Measurements from ENCODE around the gene ZFYVE16.
"Not testable (repeated sequence)": the region's sequence is repeated elsewhere in the genome, so short reads cannot be mapped to it uniquely, and the experiment has no call there.

ZFYVE16 gene

DNA sequence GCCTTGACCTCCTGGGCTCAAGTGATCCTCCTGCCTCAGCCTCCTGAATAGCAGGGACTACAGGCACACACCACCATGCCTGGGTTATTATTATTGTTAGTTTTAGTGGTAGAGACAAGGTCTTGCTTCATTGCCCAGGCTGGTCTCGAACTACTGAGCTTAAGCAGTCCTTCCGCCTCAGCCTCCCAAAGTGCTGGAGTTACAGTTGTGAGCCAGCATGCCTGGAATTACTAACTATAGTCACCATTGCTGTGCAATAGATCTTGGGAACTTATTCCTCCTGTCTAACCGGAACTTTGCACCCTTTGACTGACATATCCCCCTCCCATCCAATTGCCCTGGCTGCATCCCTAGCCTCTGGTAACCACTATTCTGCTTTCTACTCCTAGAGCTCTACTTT is 83.4 kb downstream of the ZFYVE16 start:
- DNase-seq = no peak

DNA sequence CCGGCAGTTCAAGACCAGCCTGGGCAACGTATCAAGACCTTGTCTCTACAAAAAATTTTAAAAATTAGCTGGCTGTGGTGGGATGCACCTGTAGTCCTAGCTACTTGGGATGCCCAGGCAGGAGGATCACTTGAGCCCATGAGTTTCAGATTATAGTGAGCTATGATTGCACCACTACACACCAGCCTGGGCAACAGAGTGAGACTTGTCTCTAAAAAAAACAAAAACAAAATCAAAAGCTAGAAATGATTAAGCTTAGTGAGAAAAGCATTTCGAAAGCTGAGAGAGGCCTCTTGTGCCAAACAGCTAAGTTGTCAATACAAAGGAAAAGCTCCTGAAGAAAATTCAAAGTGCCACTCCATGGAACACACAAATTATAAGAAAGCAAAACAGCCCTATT is 84.9 kb downstream of the ZFYVE16 start:
- DNase-seq = no peak

DNA sequence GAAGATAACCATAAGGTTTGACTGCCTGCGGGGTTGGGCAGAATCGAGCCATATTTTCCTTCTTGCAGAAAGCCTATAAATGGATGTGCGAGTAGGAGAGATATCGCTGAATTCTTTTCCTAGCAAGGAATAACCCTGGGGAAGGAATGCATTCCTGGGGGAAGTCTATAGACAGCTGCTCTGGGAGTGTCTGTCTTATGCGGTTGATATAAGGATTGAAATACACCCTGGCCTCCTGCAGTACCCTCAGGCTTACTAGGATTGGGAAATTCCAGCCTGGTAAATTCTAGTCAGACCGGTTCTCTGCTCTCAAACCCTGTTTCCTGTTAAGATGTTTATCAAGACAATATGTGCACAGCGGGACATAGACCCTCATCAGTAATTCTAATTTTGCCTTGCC is 85.6 kb downstream of the ZFYVE16 start:
- not testable (repeated sequence) for DNase-seq

DNA sequence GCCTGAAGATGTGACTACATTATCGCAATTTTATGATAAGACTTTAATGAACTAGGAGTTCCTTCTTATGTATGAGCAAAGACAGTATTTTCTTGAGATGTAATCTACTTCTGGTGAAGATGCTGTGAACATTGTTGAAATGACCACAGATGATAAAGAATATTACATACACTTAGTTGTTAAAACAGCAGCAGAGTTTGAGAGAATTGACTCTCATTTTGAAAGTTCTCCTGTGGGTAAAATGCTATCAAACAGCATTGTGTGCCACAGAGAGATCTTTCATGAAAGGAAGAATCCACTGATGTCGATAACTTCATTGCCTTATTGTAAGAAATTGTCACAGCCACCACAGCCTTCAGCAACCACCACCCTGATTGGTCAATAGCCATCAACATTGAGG is 88.0 kb downstream of the ZFYVE16 start:
- DNase-seq = no peak

DNA sequence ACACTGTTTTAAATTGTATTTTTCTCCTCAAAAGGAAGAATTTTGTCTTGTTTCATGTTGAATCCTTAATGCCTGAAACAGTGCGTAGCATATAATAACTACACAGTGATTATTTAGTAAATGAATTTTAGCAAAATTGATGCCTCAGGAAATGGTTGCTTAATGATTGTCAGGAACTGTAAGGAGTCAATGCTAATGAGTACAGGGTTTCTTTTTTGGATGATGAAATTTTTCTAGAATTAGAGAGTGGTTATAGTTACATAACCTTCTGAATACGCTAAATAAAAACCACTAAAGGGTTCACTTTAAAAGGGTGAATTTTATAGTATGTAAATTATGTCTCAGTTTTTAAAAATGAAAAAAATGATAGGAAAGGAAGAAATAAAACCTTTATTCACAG is 94.9 kb downstream of the ZFYVE16 start:
- no peak for DNase-seq

- no peak for DNase-seq
These were observed 95.8 kb downstream of the ZFYVE16 start for GRCh38 chr5:80503641-80504040.

DNA sequence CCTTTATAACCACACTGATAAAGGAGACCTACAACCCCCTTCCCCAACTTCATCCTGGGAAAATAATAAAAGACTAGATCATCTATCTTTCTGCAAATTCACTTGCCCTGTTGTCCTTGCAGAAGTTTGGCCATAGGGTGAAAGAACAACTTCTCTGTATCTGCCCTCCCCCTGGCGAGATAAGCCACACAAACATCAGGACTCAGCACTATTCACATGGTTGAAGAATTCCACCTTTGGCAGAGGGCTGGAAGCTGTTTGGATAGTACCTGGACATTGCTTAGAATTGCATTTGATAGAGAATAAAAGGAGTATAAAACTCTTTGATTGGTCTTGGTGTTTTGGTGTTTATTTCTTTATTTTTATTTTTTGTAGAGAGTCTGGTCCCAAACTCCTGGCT is 97.0 kb downstream of the ZFYVE16 start:
- DNase-seq = no peak

- DNase-seq = no peak
These were observed 99.8 kb downstream of the ZFYVE16 start for GRCh38 chr5:80507663-80508062.

- no peak for DNase-seq
These were observed 101.0 kb downstream of the ZFYVE16 start for GRCh38 chr5:80508844-80509243.

DNA sequence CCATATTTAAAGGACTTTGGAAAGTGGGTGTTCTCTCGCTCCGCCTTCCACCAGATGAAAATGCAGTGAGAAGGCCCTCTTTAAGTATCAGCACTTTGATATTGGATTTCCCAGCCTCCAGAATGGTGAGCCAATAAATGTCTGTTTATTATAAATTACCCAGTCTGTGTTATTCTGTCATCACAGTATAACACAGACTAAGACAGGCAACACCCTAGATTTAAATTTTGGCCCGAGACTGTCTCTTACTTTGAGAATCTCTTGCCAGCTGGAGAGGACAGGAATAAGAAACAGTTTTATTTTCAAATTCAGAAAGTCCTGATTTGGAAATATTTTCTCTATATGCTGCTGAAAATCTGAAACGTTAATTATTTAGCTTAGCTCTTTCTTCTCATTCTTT is 101.5 kb downstream of the ZFYVE16 start:
- no peak for DNase-seq

GRCh38 chr5:80516826-80517225 is 109.0 kb downstream of the ZFYVE16 start:
- no peak for DNase-seq
